HG03103 (cell line): ENCODE measurements around the gene ADAMTS14.
"Not testable (repeated sequence)": the region's sequence is repeated elsewhere in the genome, so short reads cannot be mapped to it uniquely, and the experiment has no call there.

Experiments used
- ATAC-seq: cut with Tn5 transposase; IDR thresholded peaks from one replicate; pipeline ENCODE4 v1.9.1; 2021; ENCODE audit warnings: low read depth; ENCODE audit not compliant: unreplicated experiment

The ADAMTS14 gene

DNA sequence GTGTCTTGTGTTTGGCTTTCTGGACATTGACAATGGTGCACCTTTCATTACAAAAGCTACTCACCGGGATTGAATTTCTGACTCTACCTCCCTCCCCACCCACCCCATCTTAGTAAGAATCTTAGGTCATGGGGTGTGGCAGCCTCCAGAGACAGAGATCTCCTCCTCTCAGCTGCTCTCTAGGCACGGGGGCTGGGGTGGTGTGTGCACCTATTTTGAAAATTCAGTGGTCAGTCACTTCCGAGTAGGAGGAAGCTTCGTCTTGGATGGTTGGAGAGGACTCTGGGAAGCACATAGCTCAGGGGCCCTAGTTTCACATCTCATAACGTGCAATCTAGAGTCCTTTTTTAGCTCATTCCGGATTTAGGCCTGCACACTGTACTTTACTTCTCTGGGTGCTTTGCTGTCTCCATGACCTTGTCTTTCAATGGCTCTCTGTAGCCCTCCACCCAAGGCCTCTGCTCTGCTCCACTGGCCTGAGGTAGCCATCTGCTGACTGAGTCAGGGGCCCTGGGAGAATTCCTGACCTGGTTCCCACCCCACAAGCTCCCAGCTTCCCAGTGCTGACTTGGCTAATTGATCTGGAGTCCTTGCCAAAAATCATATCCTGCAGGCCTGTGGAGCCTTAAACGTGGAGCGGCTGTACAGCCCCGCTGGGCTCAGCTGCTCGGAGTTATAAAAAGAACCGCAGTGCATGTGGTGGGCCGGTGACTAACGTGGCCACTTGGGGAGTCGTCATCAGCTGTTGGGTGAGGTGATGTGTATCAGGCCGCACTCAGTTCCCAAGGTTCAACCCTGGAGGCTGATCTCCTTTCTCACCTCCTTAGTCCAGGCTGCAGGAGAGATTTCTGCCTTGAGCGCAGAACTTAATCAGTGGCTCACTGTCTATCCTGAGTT is 19.3 kb upstream of the ADAMTS14 start:
- no peak for ATAC-seq

- no peak for ATAC-seq
These were observed 17.0 kb upstream of the ADAMTS14 start for GRCh38 chr10:70655316-70655715.

- peak; percentile 84 for ATAC-seq
These were observed 15.8 kb upstream of the ADAMTS14 start for GRCh38 chr10:70656489-70656888.

DNA sequence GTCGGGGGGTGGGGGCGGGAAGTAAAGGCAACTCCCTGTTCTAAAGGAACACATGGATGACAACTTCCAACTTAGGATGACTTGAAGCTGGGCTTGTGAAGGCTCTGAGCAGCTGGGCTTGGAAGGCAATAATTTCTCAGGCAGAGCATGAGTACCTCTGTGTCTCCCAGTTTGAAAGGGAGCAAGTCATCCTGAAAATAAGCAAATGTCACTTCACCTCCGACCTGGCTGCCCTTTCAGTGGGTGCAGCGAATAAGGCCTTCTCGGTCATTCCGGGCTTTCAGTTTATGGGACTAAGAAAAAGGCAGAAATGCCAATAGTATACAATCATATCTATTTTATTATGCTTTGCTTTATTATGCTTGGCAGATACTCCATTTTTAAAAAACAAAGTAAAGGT is 15.3 kb upstream of the ADAMTS14 start:
- ATAC-seq, result no peak

DNA sequence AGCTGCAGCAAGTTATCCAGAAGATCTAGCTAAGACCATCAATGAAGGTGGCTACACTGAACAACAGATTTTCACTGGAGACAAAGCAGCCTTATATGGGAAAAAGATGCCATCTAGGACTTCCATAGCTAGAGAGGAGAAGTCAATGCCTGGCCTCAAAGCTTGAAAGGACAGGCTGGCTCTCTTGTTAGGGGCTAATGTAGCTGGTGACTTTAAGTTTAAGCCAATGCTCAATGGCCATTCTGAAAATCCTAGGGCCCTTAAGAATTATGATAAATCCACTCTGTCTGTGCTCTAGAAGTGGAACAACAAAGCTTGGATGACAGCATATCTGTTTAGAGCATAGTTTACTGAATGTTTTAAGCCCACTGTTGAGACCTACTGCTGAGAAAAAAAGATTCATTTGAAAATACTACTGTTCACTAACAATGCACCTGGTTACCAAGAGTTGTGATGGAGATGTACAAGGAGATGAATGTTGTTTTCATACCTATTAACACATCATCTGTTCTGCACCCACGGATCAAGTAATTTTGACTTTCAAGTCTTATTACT is 13.6 kb upstream of the ADAMTS14 start:
- ATAC-seq, result no peak

GRCh38 chr10:70659306-70659705 is 13.0 kb upstream of the ADAMTS14 start:
- ATAC-seq, result no peak

DNA sequence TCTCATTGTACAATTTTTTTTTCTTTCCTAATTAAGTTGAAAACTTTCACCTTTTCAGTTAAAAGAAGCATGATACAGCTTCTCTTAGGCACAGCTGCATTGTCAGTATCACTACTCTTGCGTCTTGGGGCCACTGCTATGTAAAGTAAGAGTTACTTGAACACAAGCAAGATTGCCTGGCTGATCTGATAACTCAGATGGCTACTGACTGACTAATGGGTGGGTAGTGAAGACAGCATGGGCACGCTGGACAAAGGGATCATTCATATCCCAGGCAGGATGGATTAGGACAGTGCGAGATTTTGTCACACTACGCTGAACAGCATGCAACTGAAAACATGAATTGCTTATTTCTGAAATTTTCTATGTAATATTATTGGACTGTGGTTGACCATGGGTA is 11.6 kb upstream of the ADAMTS14 start:
- no peak for ATAC-seq

DNA sequence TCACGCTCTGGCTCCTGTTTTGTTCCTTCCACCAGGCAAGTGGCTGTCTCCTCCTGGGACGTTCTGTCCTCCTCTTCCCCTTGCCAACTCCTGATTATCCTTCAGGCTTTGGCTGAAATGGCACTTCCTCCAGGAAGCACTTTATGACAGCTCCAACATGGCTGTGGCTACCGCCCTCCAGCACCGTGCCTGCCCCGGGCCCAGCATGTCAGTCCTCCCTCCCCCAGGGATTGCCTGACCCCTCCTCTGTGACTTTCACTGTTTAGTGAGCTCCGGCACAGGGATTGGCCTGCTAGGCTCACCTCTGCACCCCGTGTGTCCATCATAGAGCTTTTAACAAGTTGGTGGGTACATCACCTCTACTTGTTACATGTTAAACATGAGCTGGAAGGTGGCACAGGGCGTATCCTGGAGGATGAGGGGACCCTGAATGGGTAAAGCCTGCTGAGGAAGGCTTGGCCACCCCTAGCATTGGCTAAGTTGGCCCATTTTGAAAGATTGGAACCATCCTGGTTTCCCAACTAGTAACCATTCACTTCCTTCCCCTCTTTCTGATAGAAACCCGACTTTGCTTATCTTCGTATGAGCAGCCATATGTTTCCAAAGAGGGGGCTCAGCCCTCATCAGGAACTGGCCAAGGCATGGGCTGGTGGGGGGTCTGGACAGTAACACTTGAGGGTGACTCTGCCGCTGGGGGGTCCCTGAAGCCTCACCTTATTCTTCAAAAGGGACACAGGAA is 10.5 kb upstream of the ADAMTS14 start:
- no peak for ATAC-seq

- no peak for ATAC-seq
These were observed 9.7 kb upstream of the ADAMTS14 start for GRCh38 chr10:70662362-70663220.

GRCh38 chr10:70663458-70664409 is 8.6 kb upstream of the ADAMTS14 start:
- not testable (repeated sequence) for ATAC-seq

DNA sequence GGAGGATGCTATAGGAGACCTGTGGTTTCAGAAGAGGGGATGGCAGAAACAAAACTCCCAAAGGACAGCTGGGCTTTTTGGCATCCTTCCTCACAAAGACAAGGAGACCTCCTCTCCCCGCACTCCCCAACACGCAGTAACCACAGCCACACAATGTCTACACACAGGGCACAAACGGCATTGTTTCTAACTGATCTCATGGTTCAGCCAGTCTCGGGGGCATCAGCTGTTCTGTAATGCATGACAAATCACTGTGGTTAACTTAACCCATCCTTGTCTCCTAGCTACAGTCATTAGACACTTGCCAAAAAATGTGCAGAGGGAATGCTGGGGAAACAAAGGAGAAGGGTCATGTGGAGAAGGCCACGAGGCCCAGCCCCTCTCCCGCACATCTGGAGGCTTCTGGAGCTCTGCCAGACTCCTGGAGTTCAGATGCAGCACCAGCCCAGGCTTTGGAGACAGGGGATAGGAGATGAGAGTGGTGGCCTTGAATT is 7.6 kb upstream of the ADAMTS14 start:
- no peak for ATAC-seq

DNA sequence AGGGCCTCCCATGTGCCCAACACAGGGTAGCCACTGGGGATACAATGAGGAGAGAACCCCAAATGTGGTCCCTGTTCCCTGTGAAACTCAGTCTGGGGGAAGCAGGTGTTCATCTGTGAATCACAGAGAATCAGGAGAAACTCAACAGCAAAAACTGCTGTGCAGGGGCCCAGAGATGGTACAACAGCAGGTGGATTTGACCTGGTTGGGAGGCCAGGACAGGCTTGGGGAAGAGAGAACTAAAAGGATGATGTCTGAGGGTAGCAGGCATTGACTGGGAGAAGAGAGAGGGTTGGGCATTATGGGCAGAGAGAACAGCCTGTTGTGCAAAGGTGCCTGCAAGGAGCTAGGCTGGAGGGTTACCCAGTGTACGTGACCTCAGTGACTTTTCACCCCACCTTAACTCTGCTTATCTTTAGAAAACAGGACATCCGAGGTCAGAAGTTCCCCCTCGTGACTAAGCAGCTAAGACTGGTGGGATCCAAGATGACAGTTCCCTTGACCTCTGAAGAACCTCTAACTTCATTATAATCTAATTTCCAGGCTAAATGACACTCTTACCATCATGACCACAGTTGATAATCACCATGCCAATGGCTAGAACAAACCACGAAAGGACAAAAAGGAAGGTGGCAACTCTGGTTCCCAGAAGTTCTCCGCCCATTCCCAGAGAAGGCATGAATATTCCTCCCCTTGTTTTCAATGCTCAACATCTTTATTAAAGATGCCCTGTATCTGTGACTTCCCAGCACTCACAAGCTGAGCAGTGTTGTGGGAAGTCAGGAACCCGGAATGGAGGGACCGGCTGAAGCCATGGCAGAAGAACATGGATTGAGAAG is 5.1 kb upstream of the ADAMTS14 start:
- ATAC-seq, result no peak

DNA sequence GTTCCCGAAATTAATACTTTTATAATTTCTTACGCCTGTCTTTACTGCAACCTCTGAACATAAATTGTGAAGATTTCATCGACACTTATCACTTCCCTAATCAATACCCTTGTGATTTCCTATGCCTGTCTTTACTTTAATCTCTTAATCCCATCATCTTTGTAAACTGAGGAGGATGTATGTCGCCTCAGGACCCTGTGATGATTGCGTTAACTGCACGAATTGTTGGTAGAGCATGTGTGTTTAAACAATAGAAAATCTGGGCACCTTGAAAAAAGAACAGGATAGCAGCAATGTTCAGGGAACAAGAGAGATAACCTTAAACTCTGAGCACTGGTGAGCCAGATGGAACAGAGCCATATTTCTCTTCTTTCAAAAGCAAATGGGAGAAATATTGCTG is 4.5 kb upstream of the ADAMTS14 start:
- ATAC-seq, result not testable (repeated sequence)

GRCh38 chr10:70668454-70668970 is 3.8 kb upstream of the ADAMTS14 start:
- no peak for ATAC-seq

DNA sequence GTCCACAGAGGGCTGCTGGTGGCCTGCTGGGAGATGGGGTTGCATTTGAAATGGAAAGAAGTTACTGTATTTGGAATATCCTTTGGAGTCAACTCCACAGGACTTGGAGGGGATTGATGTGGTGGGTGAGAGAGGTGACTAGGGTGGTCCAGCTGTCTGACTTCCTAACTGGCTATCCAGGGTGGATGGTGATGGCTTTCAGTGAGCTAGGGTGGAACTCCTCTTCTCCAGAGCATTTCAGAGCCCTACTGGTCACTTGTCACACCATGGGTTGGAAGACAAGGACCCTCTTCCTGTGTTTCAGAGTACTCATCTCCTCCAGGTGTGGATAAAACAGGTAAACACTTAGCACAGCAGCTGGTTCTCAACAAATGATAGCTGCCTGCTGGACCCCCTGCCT is 3.3 kb upstream of the ADAMTS14 start:
- ATAC-seq, result no peak

GRCh38 chr10:70669732-70670317 is 2.5 kb upstream of the ADAMTS14 start:
- ATAC-seq, result no peak

DNA sequence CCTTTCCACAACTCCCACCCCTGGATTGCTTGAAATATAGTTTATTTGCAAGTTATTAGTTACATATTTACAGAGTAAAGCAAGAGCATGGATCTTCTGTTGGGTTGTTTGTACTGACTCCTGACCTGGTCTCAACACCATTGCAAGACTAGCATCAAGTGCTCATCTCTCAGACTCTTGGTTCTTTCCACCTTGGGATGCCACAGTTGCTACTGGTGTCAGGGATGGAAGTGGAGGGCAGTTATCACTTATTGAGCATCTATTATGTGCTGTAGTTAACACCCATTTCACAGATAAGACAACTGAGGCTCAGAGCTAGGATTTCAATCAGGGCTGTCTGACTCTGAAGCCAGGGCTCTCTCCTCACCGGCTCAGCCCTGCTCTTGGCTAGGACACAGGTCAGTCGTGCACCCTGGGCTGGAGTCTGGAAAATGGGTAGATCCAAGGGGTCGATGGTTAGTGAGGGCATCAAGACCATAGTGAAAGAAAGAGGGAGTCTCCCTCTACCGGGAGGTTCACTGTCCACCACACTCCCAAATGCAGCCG is 614 bp upstream of the ADAMTS14 start:
- no peak for ATAC-seq
